ENCODE data around the gene MTHFD1L. TPM values are rescaled to one million over a fixed set of nuclear protein-coding genes. Genes with fewer than 3 reads are reported as not detected.

The MTHFD1L gene
- total and polyA plus RNA-seq, 4 donors: 7.6 to 34.9 (median 11.0) TPM

DNA sequence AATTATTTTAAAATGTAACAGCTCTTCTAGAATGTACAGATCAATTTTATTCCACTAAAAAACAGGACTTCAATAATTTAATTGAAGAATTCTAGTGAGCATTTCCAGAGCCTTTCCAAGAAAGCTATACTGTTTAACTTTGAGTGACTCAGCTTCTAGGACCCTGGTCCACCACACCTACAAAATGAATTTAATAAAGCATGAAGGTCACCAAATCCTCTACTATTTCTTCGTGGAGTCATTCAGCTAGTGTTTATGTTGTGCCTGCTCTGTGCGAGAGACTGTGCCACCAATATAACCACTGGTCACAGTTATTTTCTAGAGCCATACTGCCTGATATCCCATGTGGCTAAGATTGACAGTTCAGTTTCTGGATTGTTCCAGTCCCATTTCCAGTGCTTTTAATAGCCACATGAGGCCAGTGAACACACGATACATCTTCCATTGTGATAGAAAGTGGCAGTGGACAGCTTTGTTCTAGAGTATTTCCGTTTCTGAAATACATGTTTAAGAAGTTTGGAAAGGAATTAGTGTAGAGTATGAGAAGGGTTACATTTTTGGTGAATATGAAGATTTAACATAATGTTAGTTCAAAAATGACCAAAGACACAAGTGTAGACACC is 160.7 kb downstream of the MTHFD1L start:
- no peak for ATAC-seq (ENCODE audit: insufficient read depth, low FRiP score)
- Histone ChIP-seq H3K4me3 (no peak overlapping the region), H3K36me3 (ENCODE audit: control insufficient read depth in 4 of 4, insufficient read depth in 4 of 4, low read length in 4 of 4) (peaks cover 0 to 2% (median 0%) of the 10 kb centered on the region in 4 donors), H3K9me3 (ENCODE audit: control insufficient read depth in 4 of 4, insufficient read depth in 3 of 4, low read length in 3 of 4) (peaks cover 0 to 5% (median 1%) of the 10 kb centered on the region in 4 donors), H3K27me3 (ENCODE audit: control insufficient read depth in 3 of 3, insufficient read depth in 3 of 3, low read length in 2 of 3) (no peaks in the 10 kb centered on the region), H3K4me1 (ENCODE audit: control insufficient read depth in 5 of 5, insufficient read depth in 5 of 5, low read length in 5 of 5) (peaks cover 0 to 14% (median 4%) of the 10 kb centered on the region in 5 donors), H3K27ac (ENCODE audit: low read depth in 1 of 2, low read length in 1 of 2) (no peak overlapping the region), H3K9ac (ENCODE audit: insufficient read depth in 1 of 2, low read length in 2 of 2) (no peak overlapping the region)
- DNase-seq: no peak
- TF ChIP-seq, protein P1, sequence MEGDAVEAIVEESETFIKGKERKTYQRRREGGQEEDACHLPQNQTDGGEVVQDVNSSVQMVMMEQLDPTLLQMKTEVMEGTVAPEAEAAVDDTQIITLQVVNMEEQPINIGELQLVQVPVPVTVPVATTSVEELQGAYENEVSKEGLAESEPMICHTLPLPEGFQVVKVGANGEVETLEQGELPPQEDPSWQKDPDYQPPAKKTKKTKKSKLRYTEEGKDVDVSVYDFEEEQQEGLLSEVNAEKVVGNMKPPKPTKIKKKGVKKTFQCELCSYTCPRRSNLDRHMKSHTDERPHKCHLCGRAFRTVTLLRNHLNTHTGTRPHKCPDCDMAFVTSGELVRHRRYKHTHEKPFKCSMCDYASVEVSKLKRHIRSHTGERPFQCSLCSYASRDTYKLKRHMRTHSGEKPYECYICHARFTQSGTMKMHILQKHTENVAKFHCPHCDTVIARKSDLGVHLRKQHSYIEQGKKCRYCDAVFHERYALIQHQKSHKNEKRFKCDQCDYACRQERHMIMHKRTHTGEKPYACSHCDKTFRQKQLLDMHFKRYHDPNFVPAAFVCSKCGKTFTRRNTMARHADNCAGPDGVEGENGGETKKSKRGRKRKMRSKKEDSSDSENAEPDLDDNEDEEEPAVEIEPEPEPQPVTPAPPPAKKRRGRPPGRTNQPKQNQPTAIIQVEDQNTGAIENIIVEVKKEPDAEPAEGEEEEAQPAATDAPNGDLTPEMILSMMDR (IDR thresholded peaks at IDR 0.05; ENCODE audit: control extremely low read depth, extremely low read depth): no peak
- 79 to 84% methylated on average over 4 of the region's 4 CpGs for WGBS, 2 donors

- 56 to 76% methylated on average over 1 of the region's 1 CpG for WGBS, 2 donors
- Histone ChIP-seq H3K27me3 (ENCODE audit: control insufficient read depth in 3 of 3, insufficient read depth in 3 of 3, low read length in 2 of 3) (no peaks in the 10 kb centered on the region), H3K9me3 (ENCODE audit: control insufficient read depth in 4 of 4, insufficient read depth in 3 of 4, low read length in 3 of 4) (peaks cover 0 to 5% (median 1%) of the 10 kb centered on the region in 4 donors), H3K27ac (ENCODE audit: low read depth in 1 of 2, low read length in 1 of 2) (no peak overlapping the region), H3K36me3 (ENCODE audit: control insufficient read depth in 4 of 4, insufficient read depth in 4 of 4, low read length in 4 of 4) (peaks cover 0 to 2% (median 0%) of the 10 kb centered on the region in 4 donors), H3K4me1 (ENCODE audit: control insufficient read depth in 5 of 5, insufficient read depth in 5 of 5, low read length in 5 of 5) (peaks cover 0 to 4% (median 2%) of the 10 kb centered on the region in 5 donors), H3K4me3 (no peak overlapping the region), H3K9ac (ENCODE audit: insufficient read depth in 1 of 2, low read length in 2 of 2) (no peak overlapping the region)
- DNase-seq: no peak
- TF ChIP-seq, protein P1 (IDR thresholded peaks at IDR 0.05; ENCODE audit: control extremely low read depth, extremely low read depth): no peak
- ATAC-seq (ENCODE audit: insufficient read depth, low FRiP score): no peak
These were observed 161.8 kb downstream of the MTHFD1L start for GRCh38 chr6:151027295-151027747.

DNA sequence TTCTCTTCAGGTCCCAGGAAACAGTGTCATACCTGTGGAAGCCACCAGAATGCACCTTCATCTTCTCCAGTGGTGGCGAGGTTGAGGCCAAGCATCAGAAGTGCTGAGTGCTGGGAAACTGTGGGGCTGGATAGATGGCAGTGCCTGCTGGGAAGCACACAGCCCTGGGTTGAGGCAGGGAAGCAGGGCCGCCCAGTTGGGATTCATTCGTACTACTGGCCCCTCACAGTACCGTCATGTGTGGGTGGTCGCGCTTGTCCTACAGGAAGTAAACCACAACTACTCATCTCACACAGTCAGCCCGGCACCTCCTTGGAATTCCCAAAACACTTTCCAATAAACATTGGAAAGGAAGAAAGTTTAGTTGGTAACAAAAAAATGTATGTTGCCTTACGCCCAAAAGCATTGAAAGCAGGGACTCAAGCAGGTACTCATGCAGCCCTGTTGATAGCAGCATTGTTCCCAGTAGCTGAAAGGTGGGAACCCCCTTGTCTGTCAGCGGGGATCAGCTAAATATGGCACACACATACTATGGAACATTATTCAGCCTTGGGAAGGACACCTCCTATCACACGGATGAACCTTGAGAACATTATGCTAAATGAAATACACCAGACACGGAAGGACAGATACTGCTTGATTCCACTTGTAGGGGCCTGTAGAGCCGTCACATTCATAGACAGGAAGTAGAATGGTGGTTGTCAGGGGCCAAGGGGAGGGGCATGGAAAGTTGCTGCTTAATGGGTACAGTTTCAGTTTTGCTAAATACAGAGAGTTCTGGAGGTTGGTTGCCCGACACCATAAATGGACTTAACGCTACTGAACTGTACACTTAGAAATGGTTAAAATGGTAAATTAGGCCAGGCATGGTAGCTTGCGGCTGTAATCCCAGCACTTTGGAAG is 162.7 kb downstream of the MTHFD1L start:
- Histone ChIP-seq H3K36me3 (ENCODE audit: control insufficient read depth in 4 of 4, insufficient read depth in 4 of 4, low read length in 4 of 4) (peaks cover 0 to 2% (median 0%) of the 10 kb centered on the region in 4 donors), H3K9me3 (ENCODE audit: control insufficient read depth in 4 of 4, insufficient read depth in 3 of 4, low read length in 3 of 4) (peaks cover 0 to 5% (median 1%) of the 10 kb centered on the region in 4 donors), H3K4me1 (ENCODE audit: control insufficient read depth in 5 of 5, insufficient read depth in 5 of 5, low read length in 5 of 5) (no peaks in the 10 kb centered on the region), H3K27me3 (ENCODE audit: control insufficient read depth in 3 of 3, insufficient read depth in 3 of 3, low read length in 2 of 3) (no peaks in the 10 kb centered on the region), H3K27ac (ENCODE audit: low read depth in 1 of 2, low read length in 1 of 2) (no peak overlapping the region), H3K4me3 (no peak overlapping the region), H3K9ac (ENCODE audit: insufficient read depth in 1 of 2, low read length in 2 of 2) (no peak overlapping the region)
- TF ChIP-seq, protein P1 (IDR thresholded peaks at IDR 0.05; ENCODE audit: control extremely low read depth, extremely low read depth): no peak
- DNase-seq: no peak
- ATAC-seq (ENCODE audit: insufficient read depth, low FRiP score): no peak
- WGBS, 2 donors: 95 to 96% methylated on average over 15 of the region's 15 CpGs
